ENCODE measurements around the gene FCSK. TPM values are rescaled to one million over a fixed set of nuclear protein-coding genes. Genes with fewer than 3 reads are reported as not detected.
A peak's percentile ranks its signal among the peaks of the same experiment; 100 is the strongest.

Gene FCSK
- total and polyA plus RNA-seq, 2 of the 13 experiments (the other 11 are each of a cell fraction or from before 2014, with no cell fraction given), result 9.1 to 19.2 TPM

DNA sequence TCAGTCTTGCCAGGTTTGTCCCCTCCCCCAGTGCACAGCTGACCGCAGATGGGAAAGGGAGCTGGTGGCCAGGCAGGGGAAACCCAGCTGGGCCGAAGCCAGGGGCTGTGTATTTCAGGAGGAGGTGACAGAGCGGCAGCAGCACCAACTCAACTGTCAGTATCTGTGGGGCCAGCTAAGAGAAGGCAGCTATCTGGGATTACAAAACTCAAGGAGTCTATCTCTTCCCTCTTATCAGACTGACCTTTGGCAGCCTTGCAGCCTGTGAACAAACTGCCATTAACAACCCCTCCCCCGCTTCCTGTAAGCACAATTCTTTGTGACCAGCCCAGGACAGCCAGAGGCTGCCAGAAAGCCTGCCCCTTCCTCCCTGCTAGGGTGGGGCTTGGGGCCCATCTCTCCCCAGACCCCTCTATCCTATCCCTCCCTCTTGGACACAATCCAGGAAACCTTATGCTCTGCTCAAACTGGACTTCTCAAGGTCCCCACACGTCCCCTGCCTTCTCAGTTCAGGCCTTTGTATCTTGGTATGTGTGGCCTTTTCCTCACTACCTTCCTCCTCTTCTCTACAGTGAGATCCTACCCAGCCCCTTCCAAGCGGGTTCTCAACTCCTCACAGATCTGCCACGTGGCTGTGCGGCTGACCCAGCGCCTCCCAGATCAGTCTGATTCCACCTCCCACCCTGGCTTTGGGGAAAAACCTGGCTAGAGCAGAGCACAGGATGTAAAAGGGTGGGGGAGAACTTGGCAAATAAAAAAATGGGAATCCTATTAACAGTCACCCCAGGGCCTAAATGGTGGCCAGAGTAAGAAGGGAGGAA is 26.0 kb upstream of the FCSK start (continued):
- TF ChIP-seq, protein P1, sequence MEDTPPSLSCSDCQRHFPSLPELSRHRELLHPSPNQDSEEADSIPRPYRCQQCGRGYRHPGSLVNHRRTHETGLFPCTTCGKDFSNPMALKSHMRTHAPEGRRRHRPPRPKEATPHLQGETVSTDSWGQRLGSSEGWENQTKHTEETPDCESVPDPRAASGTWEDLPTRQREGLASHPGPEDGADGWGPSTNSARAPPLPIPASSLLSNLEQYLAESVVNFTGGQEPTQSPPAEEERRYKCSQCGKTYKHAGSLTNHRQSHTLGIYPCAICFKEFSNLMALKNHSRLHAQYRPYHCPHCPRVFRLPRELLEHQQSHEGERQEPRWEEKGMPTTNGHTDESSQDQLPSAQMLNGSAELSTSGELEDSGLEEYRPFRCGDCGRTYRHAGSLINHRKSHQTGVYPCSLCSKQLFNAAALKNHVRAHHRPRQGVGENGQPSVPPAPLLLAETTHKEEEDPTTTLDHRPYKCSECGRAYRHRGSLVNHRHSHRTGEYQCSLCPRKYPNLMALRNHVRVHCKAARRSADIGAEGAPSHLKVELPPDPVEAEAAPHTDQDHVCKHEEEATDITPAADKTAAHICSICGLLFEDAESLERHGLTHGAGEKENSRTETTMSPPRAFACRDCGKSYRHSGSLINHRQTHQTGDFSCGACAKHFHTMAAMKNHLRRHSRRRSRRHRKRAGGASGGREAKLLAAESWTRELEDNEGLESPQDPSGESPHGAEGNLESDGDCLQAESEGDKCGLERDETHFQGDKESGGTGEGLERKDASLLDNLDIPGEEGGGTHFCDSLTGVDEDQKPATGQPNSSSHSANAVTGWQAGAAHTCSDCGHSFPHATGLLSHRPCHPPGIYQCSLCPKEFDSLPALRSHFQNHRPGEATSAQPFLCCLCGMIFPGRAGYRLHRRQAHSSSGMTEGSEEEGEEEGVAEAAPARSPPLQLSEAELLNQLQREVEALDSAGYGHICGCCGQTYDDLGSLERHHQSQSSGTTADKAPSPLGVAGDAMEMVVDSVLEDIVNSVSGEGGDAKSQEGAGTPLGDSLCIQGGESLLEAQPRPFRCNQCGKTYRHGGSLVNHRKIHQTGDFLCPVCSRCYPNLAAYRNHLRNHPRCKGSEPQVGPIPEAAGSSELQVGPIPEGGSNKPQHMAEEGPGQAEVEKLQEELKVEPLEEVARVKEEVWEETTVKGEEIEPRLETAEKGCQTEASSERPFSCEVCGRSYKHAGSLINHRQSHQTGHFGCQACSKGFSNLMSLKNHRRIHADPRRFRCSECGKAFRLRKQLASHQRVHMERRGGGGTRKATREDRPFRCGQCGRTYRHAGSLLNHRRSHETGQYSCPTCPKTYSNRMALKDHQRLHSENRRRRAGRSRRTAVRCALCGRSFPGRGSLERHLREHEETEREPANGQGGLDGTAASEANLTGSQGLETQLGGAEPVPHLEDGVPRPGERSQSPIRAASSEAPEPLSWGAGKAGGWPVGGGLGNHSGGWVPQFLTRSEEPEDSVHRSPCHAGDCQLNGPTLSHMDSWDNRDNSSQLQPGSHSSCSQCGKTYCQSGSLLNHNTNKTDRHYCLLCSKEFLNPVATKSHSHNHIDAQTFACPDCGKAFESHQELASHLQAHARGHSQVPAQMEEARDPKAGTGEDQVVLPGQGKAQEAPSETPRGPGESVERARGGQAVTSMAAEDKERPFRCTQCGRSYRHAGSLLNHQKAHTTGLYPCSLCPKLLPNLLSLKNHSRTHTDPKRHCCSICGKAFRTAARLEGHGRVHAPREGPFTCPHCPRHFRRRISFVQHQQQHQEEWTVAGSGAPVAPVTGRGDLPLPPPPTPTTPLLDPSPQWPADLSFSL (CRISPR knock-in tag; IDR thresholded peaks at IDR 0.05), result peak; percentile 32; the same call in 1 of the 2 replicates
- TF ChIP-seq, protein P2, sequence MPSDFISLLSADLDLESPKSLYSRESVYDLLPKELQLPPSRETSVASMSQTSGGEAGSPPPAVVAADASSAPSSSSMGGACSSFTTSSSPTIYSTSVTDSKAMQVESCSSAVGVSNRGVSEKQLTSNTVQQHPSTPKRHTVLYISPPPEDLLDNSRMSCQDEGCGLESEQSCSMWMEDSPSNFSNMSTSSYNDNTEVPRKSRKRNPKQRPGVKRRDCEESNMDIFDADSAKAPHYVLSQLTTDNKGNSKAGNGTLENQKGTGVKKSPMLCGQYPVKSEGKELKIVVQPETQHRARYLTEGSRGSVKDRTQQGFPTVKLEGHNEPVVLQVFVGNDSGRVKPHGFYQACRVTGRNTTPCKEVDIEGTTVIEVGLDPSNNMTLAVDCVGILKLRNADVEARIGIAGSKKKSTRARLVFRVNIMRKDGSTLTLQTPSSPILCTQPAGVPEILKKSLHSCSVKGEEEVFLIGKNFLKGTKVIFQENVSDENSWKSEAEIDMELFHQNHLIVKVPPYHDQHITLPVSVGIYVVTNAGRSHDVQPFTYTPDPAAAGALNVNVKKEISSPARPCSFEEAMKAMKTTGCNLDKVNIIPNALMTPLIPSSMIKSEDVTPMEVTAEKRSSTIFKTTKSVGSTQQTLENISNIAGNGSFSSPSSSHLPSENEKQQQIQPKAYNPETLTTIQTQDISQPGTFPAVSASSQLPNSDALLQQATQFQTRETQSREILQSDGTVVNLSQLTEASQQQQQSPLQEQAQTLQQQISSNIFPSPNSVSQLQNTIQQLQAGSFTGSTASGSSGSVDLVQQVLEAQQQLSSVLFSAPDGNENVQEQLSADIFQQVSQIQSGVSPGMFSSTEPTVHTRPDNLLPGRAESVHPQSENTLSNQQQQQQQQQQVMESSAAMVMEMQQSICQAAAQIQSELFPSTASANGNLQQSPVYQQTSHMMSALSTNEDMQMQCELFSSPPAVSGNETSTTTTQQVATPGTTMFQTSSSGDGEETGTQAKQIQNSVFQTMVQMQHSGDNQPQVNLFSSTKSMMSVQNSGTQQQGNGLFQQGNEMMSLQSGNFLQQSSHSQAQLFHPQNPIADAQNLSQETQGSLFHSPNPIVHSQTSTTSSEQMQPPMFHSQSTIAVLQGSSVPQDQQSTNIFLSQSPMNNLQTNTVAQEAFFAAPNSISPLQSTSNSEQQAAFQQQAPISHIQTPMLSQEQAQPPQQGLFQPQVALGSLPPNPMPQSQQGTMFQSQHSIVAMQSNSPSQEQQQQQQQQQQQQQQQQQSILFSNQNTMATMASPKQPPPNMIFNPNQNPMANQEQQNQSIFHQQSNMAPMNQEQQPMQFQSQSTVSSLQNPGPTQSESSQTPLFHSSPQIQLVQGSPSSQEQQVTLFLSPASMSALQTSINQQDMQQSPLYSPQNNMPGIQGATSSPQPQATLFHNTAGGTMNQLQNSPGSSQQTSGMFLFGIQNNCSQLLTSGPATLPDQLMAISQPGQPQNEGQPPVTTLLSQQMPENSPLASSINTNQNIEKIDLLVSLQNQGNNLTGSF (CRISPR knock-in tag; IDR thresholded peaks at IDR 0.05), result no peak
- TF ChIP-seq BHLHE40 (IDR thresholded peaks at IDR 0.05; ENCODE audit: low read length) (peak; percentile 26; the same call in 1 of the 2 replicates), ZNF616 (CRISPR knock-in tag; IDR thresholded peaks at IDR 0.05; ENCODE audit: low read depth) (peak; percentile 68), REXO4 (CRISPR knock-in tag; IDR thresholded peaks at IDR 0.05; ENCODE audit: borderline replicate concordance) (no peak), TCF7 (IDR thresholded peaks at IDR 0.05; ENCODE audit: low read depth) (peak; percentile 27; the same call in 1 of the 2 replicates), ZNF605 (CRISPR knock-in tag; IDR thresholded peaks at IDR 0.05) (peak; percentile 82), ZNF329 (CRISPR knock-in tag; IDR thresholded peaks at IDR 0.05; ENCODE audit: low read depth) (no peak), ZNF775 (CRISPR knock-in tag; IDR thresholded peaks at IDR 0.05; ENCODE audit: borderline replicate concordance) (no peak; the same call in 1 of the 2 replicates), FOXO1 (CRISPR knock-in tag; IDR thresholded peaks at IDR 0.05) (peak; percentile 69)
- TF ChIP-seq, protein P3, sequence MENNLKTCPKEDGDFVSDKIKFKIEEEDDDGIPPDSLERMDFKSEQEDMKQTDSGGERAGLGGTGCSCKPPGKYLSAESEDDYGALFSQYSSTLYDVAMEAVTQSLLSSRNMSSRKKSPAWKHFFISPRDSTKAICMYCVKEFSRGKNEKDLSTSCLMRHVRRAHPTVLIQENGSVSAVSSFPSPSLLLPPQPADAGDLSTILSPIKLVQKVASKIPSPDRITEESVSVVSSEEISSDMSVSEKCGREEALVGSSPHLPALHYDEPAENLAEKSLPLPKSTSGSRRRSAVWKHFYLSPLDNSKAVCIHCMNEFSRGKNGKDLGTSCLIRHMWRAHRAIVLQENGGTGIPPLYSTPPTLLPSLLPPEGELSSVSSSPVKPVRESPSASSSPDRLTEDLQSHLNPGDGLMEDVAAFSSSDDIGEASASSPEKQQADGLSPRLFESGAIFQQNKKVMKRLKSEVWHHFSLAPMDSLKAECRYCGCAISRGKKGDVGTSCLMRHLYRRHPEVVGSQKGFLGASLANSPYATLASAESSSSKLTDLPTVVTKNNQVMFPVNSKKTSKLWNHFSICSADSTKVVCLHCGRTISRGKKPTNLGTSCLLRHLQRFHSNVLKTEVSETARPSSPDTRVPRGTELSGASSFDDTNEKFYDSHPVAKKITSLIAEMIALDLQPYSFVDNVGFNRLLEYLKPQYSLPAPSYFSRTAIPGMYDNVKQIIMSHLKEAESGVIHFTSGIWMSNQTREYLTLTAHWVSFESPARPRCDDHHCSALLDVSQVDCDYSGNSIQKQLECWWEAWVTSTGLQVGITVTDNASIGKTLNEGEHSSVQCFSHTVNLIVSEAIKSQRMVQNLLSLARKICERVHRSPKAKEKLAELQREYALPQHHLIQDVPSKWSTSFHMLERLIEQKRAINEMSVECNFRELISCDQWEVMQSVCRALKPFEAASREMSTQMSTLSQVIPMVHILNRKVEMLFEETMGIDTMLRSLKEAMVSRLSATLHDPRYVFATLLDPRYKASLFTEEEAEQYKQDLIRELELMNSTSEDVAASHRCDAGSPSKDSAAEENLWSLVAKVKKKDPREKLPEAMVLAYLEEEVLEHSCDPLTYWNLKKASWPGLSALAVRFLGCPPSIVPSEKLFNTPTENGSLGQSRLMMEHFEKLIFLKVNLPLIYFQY (CRISPR knock-in tag; IDR thresholded peaks at IDR 0.05; ENCODE audit: borderline replicate concordance), result peak; percentile 71; the same call in 1 of the 2 replicates
- TF ChIP-seq, protein P4, sequence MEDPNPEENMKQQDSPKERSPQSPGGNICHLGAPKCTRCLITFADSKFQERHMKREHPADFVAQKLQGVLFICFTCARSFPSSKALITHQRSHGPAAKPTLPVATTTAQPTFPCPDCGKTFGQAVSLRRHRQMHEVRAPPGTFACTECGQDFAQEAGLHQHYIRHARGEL (CRISPR knock-in tag; IDR thresholded peaks at IDR 0.05), result peak; percentile 41; the same call in 1 of the 2 replicates

Measured in HepG2 (cell line).